SK-N-SH treated with all-trans-retinoic acid at 6 μM for 48 hours (cell line): ENCODE results near the gene BPIFB3.

Experiments
- BACH2 ChIP-seq: fragments of 250-450 bp; sonication (Bioruptor Pico); IDR thresholded peaks from 2 replicates; pipeline ENCODE4 v1.9.0; 2021; ENCODE audit warnings: mild to moderate bottlenecking, borderline replicate concordance
- CREB5 ChIP-seq: fragments of 250-450 bp; sonication (Bioruptor Pico); IDR thresholded peaks from 2 replicates; pipeline ENCODE4 v1.5.1; 2020; ENCODE audit warnings: low read depth, mild to moderate bottlenecking, moderate library complexity
- CSRNP3 ChIP-seq: fragments of 250-450 bp; sonication (Bioruptor Pico); IDR thresholded peaks from 2 replicates; pipeline ENCODE4 v1.5.1; 2021; ENCODE audit warnings: mild to moderate bottlenecking, moderate library complexity
- ESRRG ChIP-seq: fragments of 250-450 bp; sonication (Bioruptor Pico); IDR thresholded peaks from 2 replicates; pipeline ENCODE4 v1.6.1; 2021; ENCODE audit warnings: mild to moderate bottlenecking
- ISL1 ChIP-seq: fragments of 250-450 bp; sonication (Bioruptor Pico); IDR thresholded peaks from 2 replicates; pipeline ENCODE4 v2.1.2; 2022; ENCODE audit warnings: mild to moderate bottlenecking, moderate library complexity
- PATZ1 ChIP-seq: fragments of 250-450 bp; sonication (Bioruptor Pico); IDR thresholded peaks from 2 replicates; pipeline ENCODE4 v1.8.0; 2020; ENCODE audit warnings: mild to moderate bottlenecking, moderate library complexity, borderline replicate concordance
- ZNF70 ChIP-seq: fragments of 450-650 bp; formaldehyde crosslinking; IDR thresholded peaks from 2 replicates; pipeline ENCODE4 v1.5.0; 2020; ENCODE audit warnings: mild to moderate bottlenecking, moderate library complexity

- no peak for TF ChIP-seq CSRNP3 (CRISPR knock-in tag)
- no peak for TF ChIP-seq ZNF70
- no peak for TF ChIP-seq ESRRG (CRISPR knock-in tag)
- no peak for TF ChIP-seq ISL1 (CRISPR knock-in tag)
- no peak for TF ChIP-seq CREB5 (CRISPR knock-in tag)
- no peak for TF ChIP-seq BACH2 (CRISPR knock-in tag)
- no peak for TF ChIP-seq PATZ1
Observed at GRCh38 chr20:33025318-33025876, 28.3 kb upstream of the BPIFB3 start.
